Natural killer cell (primary cell): Measurements from ENCODE around the gene NFKBIE. TPM values are rescaled to one million over a fixed set of nuclear protein-coding genes. Genes with fewer than 3 reads are reported as not detected.

ENCODE experiments used
- ATAC-seq, 3 donors: fragments of 150-1000 bp in 2 of 3; fragments of 200-7000 bp in 1 of 3; cut with Tn5 transposase; 1 replicate in 1 of 3; 2 replicates in 2 of 3; pipeline ENCODE4 v1.10.0; 2021; ENCODE audit warnings: mild to moderate bottlenecking in 2 of 3, moderate library complexity in 2 of 3
- DNase-seq, 2 donors: peaks; one replicate each; pipeline versions ENCODE4 v3.0.0 to v3.0.0-alpha.2; 2013 to 2021; ENCODE audit warnings: mixed read lengths in 1 of 2
- H3K27ac ChIP-seq: one replicate; pipeline ENCODE4 v1.5.1; 2013; ENCODE audit warnings: mild to moderate bottlenecking, low read length
- H3K27me3 ChIP-seq: one replicate; pipeline ENCODE4 v1.6.1; 2013; ENCODE audit warnings: low read length; ENCODE audit not compliant: control insufficient read depth, insufficient read depth
- H3K36me3 ChIP-seq: one replicate; pipeline ENCODE4 v1.6.1; 2013; ENCODE audit warnings: low read length; ENCODE audit not compliant: control insufficient read depth, insufficient read depth
- H3K4me1 ChIP-seq: one replicate; pipeline ENCODE4 v1.6.1; 2013; ENCODE audit warnings: low read length; ENCODE audit not compliant: control insufficient read depth, insufficient read depth
- H3K4me3 ChIP-seq: one replicate; pipeline ENCODE4 v1.5.1; 2013; ENCODE audit warnings: low read length
- H3K9me3 ChIP-seq: one replicate; pipeline ENCODE4 v1.6.1; 2013; ENCODE audit warnings: low read length; ENCODE audit not compliant: control insufficient read depth, insufficient read depth
- H3K27ac Mint-ChIP-seq, 2 donors: one replicate each; pipeline ENCODE4 v1.8.0; 2022; ENCODE audit warnings: mild to moderate bottlenecking in 2 of 2, mixed read lengths in 2 of 2, moderate library complexity in 1 of 2
- H3K27me3 Mint-ChIP-seq, 2 donors: one replicate each; pipeline ENCODE4 v1.8.0; 2022; ENCODE audit warnings: low read depth in 2 of 2, mixed read lengths in 2 of 2
- H3K36me3 Mint-ChIP-seq: one replicate; pipeline ENCODE4 v1.8.0; 2022; ENCODE audit warnings: mixed read lengths
- H3K4me1 Mint-ChIP-seq, 2 donors: one replicate each; pipeline ENCODE4 v1.8.0; 2022; ENCODE audit warnings: mixed read lengths in 2 of 2
- H3K4me3 Mint-ChIP-seq: one replicate; pipeline ENCODE4 v1.8.0; 2022; ENCODE audit warnings: mild to moderate bottlenecking, moderate library complexity, mixed read lengths
- H3K9me3 Mint-ChIP-seq, 2 donors: one replicate each; pipeline ENCODE4 v1.8.0; 2022; ENCODE audit warnings: mixed read lengths in 2 of 2
- CTCF ChIP-seq: fragments of 200-600 bp; IDR thresholded peaks from one replicate; pipeline ENCODE4 v1.8.0; 2022; ENCODE audit warnings: antibody characterized with exemption
- WGBS: methylation state at CpG from one replicate; pipeline ENCODE4 v1.1.7; 2013; ENCODE audit warnings: missing lambda C conversion rate; ENCODE audit not compliant: insufficient coverage; 5-methylcytosine and 5-hydroxymethylcytosine counted together
- intact Hi-C: fragments of 100-400 bp; cut with micrococcal nuclease; formaldehyde crosslinking; loops from one replicate; pipeline ENCODE4 v1.14.2; 2022
- total RNA-seq, 4 donors: library from RNA; stranded (reverse); fragments of 120-200 nt in 1 of 4; gene quantifications; one replicate each; pipeline versions ENCODE4 v1.2.3 to v1.2.4, GENCODE V29; 2013 to 2022

The NFKBIE gene
- total RNA-seq, 3 donors from 2014 or later (not counting 1 experiment from before 2014, with no cell fraction given): 44.9 to 61.5 (median 56.4) TPM

GRCh38 chr6:44284867-44285266, 19.5 kb upstream of the NFKBIE start:
- Histone ChIP-seq H3K9me3 (no peaks in the 10 kb centered on the region), H3K4me1 (no peaks in the 10 kb centered on the region), H3K4me3 (no peak overlapping the region), H3K36me3 (no peaks in the 10 kb centered on the region), H3K27ac (no peak overlapping the region), H3K27me3 (peaks cover 6% of the 10 kb centered on the region)
- DNase-seq: no peak
- no peaks in the 10 kb centered on the region for H3K4me1 Mint-ChIP-seq
- no peak overlapping the region for H3K27ac Mint-ChIP-seq
- intact Hi-C loops: no loop called here
- no peaks in the 10 kb centered on the region for H3K36me3 Mint-ChIP-seq
- no peak for ATAC-seq
- no peak overlapping the region for H3K4me3 Mint-ChIP-seq
- no peaks in the 10 kb centered on the region for H3K9me3 Mint-ChIP-seq
- 79% methylated on average over 4 of the region's 4 CpGs for WGBS
- peaks cover 42 to 70% of the 10 kb centered on the region in 2 donors for H3K27me3 Mint-ChIP-seq
- TF ChIP-seq CTCF: no peak

GRCh38 chr6:44284121-44284520, 18.8 kb upstream of the NFKBIE start:
- no peak overlapping the region for H3K4me3 Mint-ChIP-seq
- no peaks in the 10 kb centered on the region for H3K4me1 Mint-ChIP-seq
- no peak for TF ChIP-seq CTCF
- no peak overlapping the region for H3K27ac Mint-ChIP-seq
- Histone ChIP-seq H3K4me3 (no peak overlapping the region), H3K4me1 (no peaks in the 10 kb centered on the region), H3K27ac (no peak overlapping the region), H3K36me3 (no peaks in the 10 kb centered on the region), H3K9me3 (no peaks in the 10 kb centered on the region), H3K27me3 (peaks cover 5% of the 10 kb centered on the region)
- H3K36me3 Mint-ChIP-seq: no peaks in the 10 kb centered on the region
- H3K27me3 Mint-ChIP-seq: peaks cover 40 to 64% of the 10 kb centered on the region in 2 donors
- DNase-seq (no peak), ATAC-seq (no peak)
- intact Hi-C loops: no loop called here
- no peaks in the 10 kb centered on the region for H3K9me3 Mint-ChIP-seq
- WGBS: 56% methylated on average over 2 of the region's 2 CpGs

GRCh38 chr6:44278774-44279697, 13.7 kb upstream of the NFKBIE start:
- Histone ChIP-seq H3K4me3 (no peak overlapping the region), H3K9me3 (no peaks in the 10 kb centered on the region), H3K27ac (no peak overlapping the region), H3K27me3 (peaks cover 21% of the 10 kb centered on the region), H3K4me1 (peaks cover 7% of the 10 kb centered on the region), H3K36me3 (no peaks in the 10 kb centered on the region)
- DNase-seq: no peak
- Mint-ChIP-seq H3K4me3 (no peak overlapping the region), H3K36me3 (no peaks in the 10 kb centered on the region), H3K4me1 (peaks cover 0 to 5% of the 10 kb centered on the region in 2 donors), H3K9me3 (no peaks in the 10 kb centered on the region), H3K27ac (no peak overlapping the region), H3K27me3 (peaks cover 47 to 52% of the 10 kb centered on the region in 2 donors)
- 72% methylated on average over 9 of the region's 9 CpGs for WGBS
- ATAC-seq: no peak
- no peak for TF ChIP-seq CTCF
- intact Hi-C loops: no loop called here
